Esophagus squamous epithelium (tissue), 5 donors: ENCODE measurements around the gene CASKIN1. TPM values are rescaled to one million over a fixed set of nuclear protein-coding genes. Genes with fewer than 3 reads are reported as not detected.
A peak's percentile ranks its signal among the peaks of the same experiment; 100 is the strongest.

Source experiments
- DNase-seq: peaks from one replicate; lab custom pipeline; 2025; lab: John Stamatoyannopoulos, UW
- H3K27ac ChIP-seq, 4 donors: fragments of 200-600 bp; sonication (generic); one replicate each; pipeline ENCODE4 v1.5.1; 2016 to 2019; ENCODE audit warnings: mild to moderate bottlenecking in 1 of 4
- H3K27me3 ChIP-seq, 4 donors: fragments of 200-600 bp; sonication (generic); 1 replicate in 3 of 4; 2 replicates in 1 of 4; pipeline versions ENCODE4 v1.5.1 to v1.6.0; 2017 to 2021; ENCODE audit warnings: antibody characterized with exemption in 1 of 4
- H3K36me3 ChIP-seq, 3 donors: fragments of 200-600 bp; sonication (generic); one replicate each; pipeline ENCODE4 v1.5.1; 2016 to 2019
- H3K4me1 ChIP-seq, 3 donors: fragments of 200-600 bp; sonication (generic); one replicate each; pipeline ENCODE4 v1.5.1; 2017 to 2019
- H3K4me3 ChIP-seq, 4 donors: fragments of 200-600 bp; sonication (generic); 1 replicate in 3 of 4; 2 replicates in 1 of 4; pipeline ENCODE4 v1.5.1; 2016 to 2019; ENCODE audit warnings: mild to moderate bottlenecking in 2 of 4, moderate library complexity in 1 of 4
- H3K9me3 ChIP-seq, 3 donors: fragments of 200-600 bp; sonication (generic); one replicate each; pipeline ENCODE4 v1.5.1; 2016 to 2019
- POLR2A ChIP-seq, 4 donors: fragments of 450-650 bp; IDR thresholded peaks; one replicate each; pipeline ENCODE4 v1.6.1; 2017; ENCODE audit warnings: antibody characterized with exemption in 4 of 4, mild to moderate bottlenecking in 4 of 4, moderate library complexity in 3 of 4
- WGBS, 2 donors: methylation state at CpG; one replicate each; pipeline ENCODE4 v1.1.5; 2018; 5-methylcytosine and 5-hydroxymethylcytosine counted together
- intact Hi-C: fragments of 100-400 bp; cut with DNase I; formaldehyde crosslinking; loops from one replicate; pipeline ENCODE4 v1.15.0; 2022
- total RNA-seq, 4 donors: library from RNA; depleted of rRNA; stranded (reverse); fragments of >200 nt; gene quantifications; one replicate each; pipeline ENCODE4 v1.1.0, GENCODE V29; 2016
- TF ChIP-seq, protein P1 (sequence below), 6 experiments: fragments of 450-650 bp in 4 of 6; fragments of 200-600 bp in 2 of 6; sonication (generic) in 2 of 6; IDR thresholded peaks; one replicate each; pipeline ENCODE4 v1.5.1; 2016 to 2019; ENCODE audit warnings: antibody characterized with exemption in 6 of 6, mild to moderate bottlenecking in 4 of 6, moderate library complexity in 4 of 6
- donor health status: DM: yes; HTN: yes; CAD: no.

CASKIN1 gene
- total RNA-seq, 4 donors from 2014 or later = 0.04 to 0.38 TPM; not detected in 2

DNA sequence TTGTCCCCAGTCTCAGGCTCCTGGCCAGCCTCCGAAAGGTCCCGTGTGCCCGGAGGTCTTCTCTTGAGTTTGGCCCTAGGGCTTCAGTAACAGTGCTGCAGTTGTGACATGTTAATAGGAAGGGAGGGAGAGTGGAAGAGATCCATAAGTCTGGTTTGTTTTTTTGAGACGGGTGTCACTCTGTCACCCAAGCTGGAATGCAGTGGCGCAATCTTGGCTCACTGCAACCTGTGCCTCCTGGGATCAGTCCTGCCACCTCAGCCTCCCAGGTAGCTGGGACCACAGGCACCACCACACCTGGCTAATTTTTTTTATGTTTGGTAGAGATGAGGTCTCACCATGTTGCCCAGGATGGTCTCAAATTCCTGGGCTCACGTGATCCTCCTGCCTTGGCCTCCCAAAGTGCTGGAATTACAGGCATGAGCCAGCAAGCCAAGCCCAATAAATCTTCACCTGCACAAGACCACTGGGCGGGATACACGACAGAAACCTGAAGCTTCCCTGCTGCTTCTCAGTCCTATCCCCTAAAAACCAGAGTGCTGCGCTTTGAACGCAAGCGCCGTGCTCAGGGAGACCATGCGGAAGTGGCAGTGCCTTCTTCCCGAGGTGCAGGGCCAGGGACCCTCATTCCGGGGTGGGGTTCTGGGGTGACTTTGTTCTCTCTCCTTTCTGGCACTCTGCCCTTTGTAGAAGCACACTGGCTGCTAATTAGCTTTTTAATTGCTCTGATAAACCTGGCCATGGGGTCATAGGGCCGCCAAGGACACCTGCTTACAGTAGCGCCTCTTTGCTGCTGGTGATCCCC is 29.9 kb downstream of the CASKIN1 start:
- intact Hi-C loops = no loop called here
- H3K4me3 ChIP-seq = no peak overlapping the region
- no peaks in the 10 kb centered on the region for H3K27me3 ChIP-seq
- TF ChIP-seq, protein P1, sequence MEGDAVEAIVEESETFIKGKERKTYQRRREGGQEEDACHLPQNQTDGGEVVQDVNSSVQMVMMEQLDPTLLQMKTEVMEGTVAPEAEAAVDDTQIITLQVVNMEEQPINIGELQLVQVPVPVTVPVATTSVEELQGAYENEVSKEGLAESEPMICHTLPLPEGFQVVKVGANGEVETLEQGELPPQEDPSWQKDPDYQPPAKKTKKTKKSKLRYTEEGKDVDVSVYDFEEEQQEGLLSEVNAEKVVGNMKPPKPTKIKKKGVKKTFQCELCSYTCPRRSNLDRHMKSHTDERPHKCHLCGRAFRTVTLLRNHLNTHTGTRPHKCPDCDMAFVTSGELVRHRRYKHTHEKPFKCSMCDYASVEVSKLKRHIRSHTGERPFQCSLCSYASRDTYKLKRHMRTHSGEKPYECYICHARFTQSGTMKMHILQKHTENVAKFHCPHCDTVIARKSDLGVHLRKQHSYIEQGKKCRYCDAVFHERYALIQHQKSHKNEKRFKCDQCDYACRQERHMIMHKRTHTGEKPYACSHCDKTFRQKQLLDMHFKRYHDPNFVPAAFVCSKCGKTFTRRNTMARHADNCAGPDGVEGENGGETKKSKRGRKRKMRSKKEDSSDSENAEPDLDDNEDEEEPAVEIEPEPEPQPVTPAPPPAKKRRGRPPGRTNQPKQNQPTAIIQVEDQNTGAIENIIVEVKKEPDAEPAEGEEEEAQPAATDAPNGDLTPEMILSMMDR (IDR thresholded peaks at IDR 0.05) = no peak
- TF ChIP-seq POLR2A (IDR thresholded peaks at IDR 0.05) = no peak
- H3K36me3 ChIP-seq = peaks cover 9 to 61% (median 19%) of the 10 kb centered on the region in 3 donors
- no peaks in the 10 kb centered on the region for H3K9me3 ChIP-seq
- peaks cover 20 to 40% (median 22%) of the 10 kb centered on the region in 3 donors for H3K4me1 ChIP-seq
- 92 to 93% methylated on average over 9 to 12 of the region's 17 CpGs for WGBS, 2 donors
- DNase-seq = no peak
- H3K27ac ChIP-seq = no peak overlapping the region

DNA sequence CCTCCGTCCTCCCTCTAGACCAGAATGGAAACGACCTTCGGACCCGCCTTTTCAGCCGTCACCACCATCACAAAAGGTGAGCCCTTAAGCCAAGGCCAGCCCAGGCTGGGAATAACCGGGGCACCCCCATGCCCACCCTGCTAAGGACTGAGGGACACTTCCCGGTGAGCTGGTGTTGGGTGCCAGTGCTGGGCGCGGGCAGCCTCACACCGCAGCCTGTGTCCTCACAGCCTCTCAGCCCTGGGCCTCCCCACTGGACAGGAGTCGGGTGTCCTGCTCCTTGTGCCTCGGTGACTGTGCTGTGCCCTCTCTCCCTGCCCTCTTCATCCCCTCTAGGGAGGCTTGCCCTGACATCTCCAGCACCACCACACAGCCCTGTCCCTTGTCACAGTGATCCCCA is 30.5 kb downstream of the CASKIN1 start:
- DNase-seq = no peak
- H3K27me3 ChIP-seq = no peaks in the 10 kb centered on the region
- H3K4me1 ChIP-seq = peaks cover 26 to 44% (median 28%) of the 10 kb centered on the region in 3 donors
- peaks cover 9 to 55% (median 19%) of the 10 kb centered on the region in 3 donors for H3K36me3 ChIP-seq
- intact Hi-C loops = no loop called here
- H3K9me3 ChIP-seq = no peaks in the 10 kb centered on the region
- 85 to 100% methylated on average over 1 to 6 of the region's 12 CpGs for WGBS, 2 donors
- H3K27ac ChIP-seq = no peak overlapping the region
- H3K4me3 ChIP-seq = no peak overlapping the region
- no peak for TF ChIP-seq POLR2A (IDR thresholded peaks at IDR 0.05)
- TF ChIP-seq, protein P1 (IDR thresholded peaks at IDR 0.05) = no peak

DNA sequence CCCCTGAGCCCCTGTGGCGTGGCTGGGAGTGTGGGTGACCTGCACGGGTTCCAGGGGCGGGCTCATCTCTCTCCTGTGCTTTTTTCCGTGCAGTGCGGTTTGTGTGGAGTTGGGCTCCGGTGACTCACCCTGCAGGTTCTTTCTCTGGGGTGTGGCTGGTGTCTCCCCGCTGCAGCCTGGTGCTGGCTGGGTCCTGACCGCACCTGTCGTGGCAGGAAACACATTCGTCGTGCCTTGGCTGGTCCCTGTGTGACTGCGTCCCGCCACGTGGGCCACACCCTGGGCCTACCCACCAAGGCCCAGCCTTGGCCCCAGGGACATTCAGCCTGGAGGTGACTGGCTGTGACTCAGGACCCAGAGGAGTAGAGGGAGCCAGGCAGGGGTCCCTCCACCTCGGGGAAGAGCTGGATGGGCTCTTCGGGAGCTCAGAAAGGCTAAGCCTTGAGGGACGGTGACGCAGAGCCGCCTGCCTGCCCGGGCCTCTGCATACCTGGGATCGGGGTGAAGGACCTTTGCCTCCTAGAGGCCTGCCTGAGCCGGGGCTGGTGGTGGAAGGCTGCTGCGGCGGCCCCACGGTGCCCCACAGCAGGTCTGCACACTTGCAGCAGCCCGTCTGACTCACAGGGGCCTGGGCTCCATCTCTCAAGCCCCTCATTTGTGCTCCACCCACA is 33.1 kb downstream of the CASKIN1 start:
- no peaks in the 10 kb centered on the region for H3K9me3 ChIP-seq
- H3K27me3 ChIP-seq = no peaks in the 10 kb centered on the region
- DNase-seq = no peak
- H3K4me3 ChIP-seq = peak overlapping the region in 2 of 4 donors; percentile 7 to 43
- H3K36me3 ChIP-seq = peaks cover 9 to 29% (median 11%) of the 10 kb centered on the region in 3 donors
- intact Hi-C loops = no loop called here
- H3K27ac ChIP-seq = peak overlapping the region; percentile 92 to 98 (median 95)
- peaks cover 51 to 59% (median 53%) of the 10 kb centered on the region in 3 donors for H3K4me1 ChIP-seq
- TF ChIP-seq, protein P1 (IDR thresholded peaks at IDR 0.05) = no peak
- TF ChIP-seq POLR2A (IDR thresholded peaks at IDR 0.05) = peak in 1 of 4 donors; percentile 24
- 0% methylated on average over 4 of the region's 26 CpGs; no CpG with 5 or more reads in 1 of the 2 donors for WGBS, 2 donors

DNA sequence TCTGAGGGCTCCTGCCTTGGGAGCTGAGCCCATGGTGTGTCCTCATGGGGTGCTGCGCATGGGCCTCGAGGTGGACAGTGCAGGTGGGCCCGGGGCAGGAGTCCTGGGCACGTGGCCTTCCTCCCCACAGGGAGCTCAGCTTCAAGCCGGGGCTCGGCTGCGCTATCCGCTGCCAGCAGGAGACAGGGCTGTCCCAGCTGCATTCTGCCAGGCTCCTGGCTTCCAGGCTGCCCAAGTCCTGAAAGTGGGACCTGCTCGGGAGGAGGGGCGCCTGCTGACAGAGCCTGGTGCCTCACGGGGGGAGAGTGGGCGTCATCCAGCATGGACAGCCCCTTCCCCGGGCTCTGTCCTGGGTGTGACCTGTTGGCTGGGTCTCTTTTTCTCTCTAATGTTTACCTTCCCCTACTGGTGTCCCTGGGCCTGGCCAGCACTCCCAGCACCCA is 33.7 kb downstream of the CASKIN1 start:
- no peaks in the 10 kb centered on the region for H3K27me3 ChIP-seq
- WGBS, 2 donors = 71% methylated on average over 3 of the region's 13 CpGs; no CpG with 5 or more reads in 1 of the 2 donors
- peak overlapping the region; percentile 92 to 98 (median 95) for H3K27ac ChIP-seq
- no peaks in the 10 kb centered on the region for H3K9me3 ChIP-seq
- TF ChIP-seq, protein P1 (IDR thresholded peaks at IDR 0.05) = peak in 1 of 6 experiments; percentile 3
- TF ChIP-seq POLR2A (IDR thresholded peaks at IDR 0.05) = no peak
- peaks cover 57 to 65% (median 60%) of the 10 kb centered on the region in 3 donors for H3K4me1 ChIP-seq
- H3K4me3 ChIP-seq = peak overlapping the region in 2 of 4 donors; percentile 7 to 43
- DNase-seq = no peak
- peaks cover 4 to 23% (median 8%) of the 10 kb centered on the region in 3 donors for H3K36me3 ChIP-seq
- intact Hi-C loops = no loop called here
